GM08714 (cell line): ENCODE measurements around the gene ASF1B.

Source experiments
- H3K4me3 ChIP-seq: fragments of 200-500 bp; sonication (Bioruptor generic); 2 replicates; pipeline ENCODE4 v1.5.1; 2014; ENCODE audit warnings: mild to moderate bottlenecking, low read length, inconsistent platforms
- ZNF274 ChIP-seq: IDR thresholded peaks from 2 replicates; pipeline ENCODE4 v1.6.1; 2012; ENCODE audit warnings: mild to moderate bottlenecking, low read depth, low read length

ASF1B gene

DNA sequence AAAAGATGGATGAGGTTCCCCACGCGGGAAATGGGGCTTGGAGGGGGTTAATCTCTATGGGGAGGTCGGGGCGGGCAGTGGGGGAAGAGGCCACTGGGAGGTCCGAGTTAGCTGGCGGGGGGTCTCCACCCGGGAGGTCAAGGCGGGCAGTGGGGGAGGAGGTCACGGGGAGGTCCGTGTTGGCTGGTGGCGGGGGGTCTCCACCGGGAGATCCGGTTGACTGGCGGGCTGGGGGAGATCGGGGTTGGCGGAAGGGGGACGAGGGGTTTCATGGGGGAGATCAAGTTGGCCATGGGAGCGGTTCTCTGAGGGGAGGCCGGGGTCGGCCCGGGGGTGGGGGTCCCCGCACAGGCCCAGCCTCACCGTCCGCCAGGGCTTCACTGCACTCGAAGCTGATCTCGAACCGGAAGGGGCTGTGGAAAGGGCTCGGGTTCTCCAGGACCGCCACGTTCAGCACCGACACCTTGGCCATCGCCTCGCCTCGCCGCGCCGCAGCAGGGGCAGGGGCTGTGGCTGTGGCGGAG is 342 bp downstream of the ASF1B start:
- H3K4me3 ChIP-seq = peak overlapping the region; percentile 98
- no peak for TF ChIP-seq ZNF274

- TF ChIP-seq ZNF274 = no peak
- peak overlapping the region; percentile 98 for H3K4me3 ChIP-seq
Measured at GRCh38 chr19:14135355-14135754, 1.0 kb downstream of the ASF1B start.

DNA sequence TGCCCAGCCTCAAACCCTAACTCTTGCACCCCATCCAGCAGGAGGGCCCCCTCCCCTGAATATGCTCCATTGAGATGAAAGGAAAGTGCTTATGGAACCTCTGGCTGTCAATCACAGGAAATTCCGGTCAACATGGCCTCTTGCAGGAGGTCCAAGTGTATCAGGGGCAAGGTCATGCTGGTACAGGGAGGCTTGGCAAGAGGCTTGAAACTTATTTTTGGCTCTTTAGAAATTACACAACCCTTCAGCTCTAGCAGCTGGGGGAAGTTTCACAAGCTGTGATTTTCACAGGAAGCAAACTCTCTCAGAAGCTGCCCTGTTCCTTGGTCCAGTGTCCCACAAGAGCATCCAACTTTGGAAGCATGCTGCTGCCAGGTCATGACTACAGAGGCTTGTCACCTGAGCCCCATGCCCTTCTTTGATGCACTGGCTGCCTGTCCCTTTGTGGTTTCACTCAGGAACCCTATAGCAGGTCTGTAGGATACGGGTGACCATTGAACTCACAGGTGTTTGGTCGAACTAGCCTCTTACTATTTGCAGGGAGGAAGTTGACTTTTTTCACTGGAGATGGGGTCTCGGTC is 8.4 kb downstream of the ASF1B start:
- no peak for TF ChIP-seq ZNF274
- no peak overlapping the region for H3K4me3 ChIP-seq

- TF ChIP-seq ZNF274 = no peak
- H3K4me3 ChIP-seq = no peak overlapping the region
Measured at GRCh38 chr19:14127176-14127575, 9.2 kb downstream of the ASF1B start.

GRCh38 chr19:14122924-14123323 is 13.5 kb downstream of the ASF1B start:
- no peak for TF ChIP-seq ZNF274
- H3K4me3 ChIP-seq = no peak overlapping the region

DNA sequence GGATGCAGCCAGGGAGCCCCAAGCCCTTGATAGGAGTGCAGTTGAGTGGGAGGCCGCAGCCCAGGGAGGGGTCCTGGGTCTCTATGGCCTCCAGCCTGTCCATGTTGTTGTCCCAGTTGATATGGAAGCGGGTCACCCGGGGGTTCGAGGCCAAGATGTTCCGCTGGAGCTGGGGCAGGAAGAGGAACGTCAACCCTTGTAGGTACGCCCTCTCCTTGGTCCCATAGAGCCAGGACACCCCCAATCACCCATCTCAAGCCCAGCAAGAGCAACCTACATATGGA is 15.9 kb downstream of the ASF1B start:
- no peak overlapping the region for H3K4me3 ChIP-seq
- no peak for TF ChIP-seq ZNF274

GRCh38 chr19:14119644-14120496 is 16.5 kb downstream of the ASF1B start:
- TF ChIP-seq ZNF274 = no peak
- no peak overlapping the region for H3K4me3 ChIP-seq

DNA sequence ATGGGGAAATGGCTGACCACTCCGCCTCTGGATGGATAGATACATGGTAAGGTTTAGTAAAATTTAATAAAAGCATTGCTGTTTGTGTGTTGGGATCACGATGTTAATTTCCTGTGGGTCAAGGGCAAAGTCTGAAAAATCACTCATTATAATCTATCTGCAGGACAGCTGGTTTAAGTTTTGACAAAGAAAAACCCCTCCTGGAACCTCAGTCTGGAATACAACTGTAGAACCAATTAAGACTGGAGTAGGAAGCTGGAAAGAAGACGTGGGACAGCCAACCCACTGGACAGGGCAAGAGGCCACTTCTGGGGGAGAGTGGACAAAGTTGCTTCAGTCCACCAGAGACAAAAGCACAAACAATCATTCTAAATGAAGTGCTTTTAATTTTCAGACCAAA is 17.2 kb downstream of the ASF1B start:
- TF ChIP-seq ZNF274 = no peak

GRCh38 chr19:14118165-14119051 is 18.0 kb downstream of the ASF1B start:
- H3K4me3 ChIP-seq = peak overlapping the region; percentile 60; the same call in 1 of the 2 replicates
- TF ChIP-seq ZNF274 = no peak

More for the DNA sequence above, 17.2 kb downstream of the ASF1B start:
- H3K4me3 ChIP-seq = no peak overlapping the region; the same call in 1 of the 2 replicates

GRCh38 chr19:14117668-14118164 is 18.7 kb downstream of the ASF1B start, which contains the start of gene PRKACA:
PRKACA (minus strand) TSS chr19:14117762; CDS start chr19:14117547, 215 bp downstream.
- peak within 1 kb of the TSS; percentile 90 for H3K4me3 ChIP-seq
- no peak for TF ChIP-seq ZNF274

GRCh38 chr19:14116918-14117578 is 19.3 kb downstream of the ASF1B start:
- H3K4me3 ChIP-seq = peak overlapping the region; percentile 90
- no peak for TF ChIP-seq ZNF274

- H3K4me3 ChIP-seq = peak overlapping the region; percentile 90; the same call in 1 of the 2 replicates
- no peak for TF ChIP-seq ZNF274
Measured at GRCh38 chr19:14116525-14116917, 19.9 kb downstream of the ASF1B start.

GRCh38 chr19:14115756-14116155 is 20.6 kb downstream of the ASF1B start:
- no peak overlapping the region for H3K4me3 ChIP-seq

More at GRCh38 chr19:14115756-14116155, 20.6 kb downstream of the ASF1B start:
- no peak for TF ChIP-seq ZNF274
